Smooth muscle cell (in vitro differentiated cells): ENCODE results near the gene CASP9. TPM values are rescaled to one million over a fixed set of nuclear protein-coding genes. Genes with fewer than 3 reads are reported as not detected.
"Not testable (repeated sequence)": the region's sequence is repeated elsewhere in the genome, so short reads cannot be mapped to it uniquely, and the experiment has no call there.

ENCODE experiments used
- DNase-seq: peaks from one replicate; lab custom pipeline; 2025; ENCODE audit not compliant: unreplicated experiment; lab: John Stamatoyannopoulos, UW
- H2AFZ ChIP-seq: fragments of 200-600 bp; sonication (generic); 2 replicates; pipeline ENCODE4 v1.6.0; 2016; ENCODE audit warnings: antibody characterized with exemption, low read depth, mild to moderate bottlenecking
- H3F3A ChIP-seq: fragments of 200-600 bp; sonication (generic); 2 replicates; pipeline ENCODE4 v1.6.0; 2017; ENCODE audit warnings: antibody characterized with exemption, low read depth
- H3K27ac ChIP-seq: fragments of 200-600 bp; sonication (generic); 2 replicates; pipeline ENCODE4 v1.5.1; 2016; ENCODE audit warnings: low read depth, mild to moderate bottlenecking
- H3K27me3 ChIP-seq: fragments of 200-600 bp; sonication (generic); 2 replicates; pipeline ENCODE4 v1.6.1; 2016; ENCODE audit warnings: low read depth, mild to moderate bottlenecking
- H3K36me3 ChIP-seq: fragments of 200-600 bp; sonication (generic); 2 replicates; pipeline ENCODE4 v1.5.1; 2016; ENCODE audit warnings: low read depth
- H3K4me1 ChIP-seq: fragments of 200-600 bp; sonication (generic); 2 replicates; pipeline ENCODE4 v1.5.1; 2016; ENCODE audit warnings: low read depth
- H3K4me2 ChIP-seq: fragments of 200-600 bp; sonication (generic); 2 replicates; pipeline ENCODE4 v1.6.0; 2016; ENCODE audit warnings: mild to moderate bottlenecking
- H3K4me3 ChIP-seq: fragments of 200-600 bp; sonication (generic); 2 replicates; pipeline ENCODE4 v1.5.1; 2016; ENCODE audit warnings: mild to moderate bottlenecking
- H3K79me2 ChIP-seq: fragments of 200-600 bp; sonication (generic); 2 replicates; pipeline ENCODE4 v1.6.0; 2016; ENCODE audit warnings: low read depth, mild to moderate bottlenecking
- H3K9ac ChIP-seq: fragments of 200-600 bp; sonication (generic); 2 replicates; pipeline ENCODE4 v1.6.0; 2016; ENCODE audit warnings: low read depth
- H3K9me3 ChIP-seq: fragments of 200-600 bp; sonication (generic); replicated peaks from 2 replicates; pipeline ENCODE4 v1.5.1; 2016; ENCODE audit warnings: low read depth
- H4K20me1 ChIP-seq: fragments of 200-600 bp; sonication (generic); 2 replicates; pipeline ENCODE4 v1.6.0; 2016; ENCODE audit warnings: low read depth
- CTCF ChIP-seq: fragments of 200-600 bp; sonication (generic); IDR thresholded peaks from 2 replicates; pipeline ENCODE4 v1.5.1; 2017; ENCODE audit warnings: borderline replicate concordance, mild to moderate bottlenecking, antibody characterized with exemption; ENCODE audit not compliant: insufficient read depth, poor library complexity, severe bottlenecking
- WGBS: methylation state at CpG from one replicate; pipeline ENCODE4 v1.1.7; 2016; ENCODE audit warnings: low lambda C conversion rate; 5-methylcytosine and 5-hydroxymethylcytosine counted together
- polyA plus RNA-seq: library from polyadenylated mRNA; unstranded; fragments of >200 nt; fragmentation: Nextera tagmentation; extraction: Ambion mirVana; gene quantifications from 2 replicates; pipeline ENCODE4 v1.2.1, GENCODE V29; 2016
- total RNA-seq: library from RNA; depleted of rRNA; stranded (reverse); fragments of >200 nt; gene quantifications from 2 replicates; pipeline ENCODE4 v1.2.3, GENCODE V29; 2014

CASP9 gene
- total and polyA plus RNA-seq, 2 experiments from 2014 or later = 4.2 to 4.8 TPM

GRCh38 chr1:15468145-15468544 is 55.9 kb downstream of the CASP9 start:
- no peaks in the 10 kb centered on the region for H3F3A ChIP-seq
- no peak overlapping the region for H2AFZ ChIP-seq
- no peaks in the 10 kb centered on the region for H4K20me1 ChIP-seq
- no peaks in the 10 kb centered on the region for H3K4me1 ChIP-seq
- H3K4me2 ChIP-seq = no peak overlapping the region
- H3K9ac ChIP-seq = no peak overlapping the region
- H3K36me3 ChIP-seq = no peaks in the 10 kb centered on the region
- DNase-seq = no peak
- H3K27me3 ChIP-seq = no peaks in the 10 kb centered on the region
- no peaks in the 10 kb centered on the region for H3K9me3 ChIP-seq
- no peak overlapping the region for H3K27ac ChIP-seq
- TF ChIP-seq CTCF = no peak
- no peak overlapping the region for H3K4me3 ChIP-seq
- H3K79me2 ChIP-seq = no peaks in the 10 kb centered on the region

GRCh38 chr1:15466955-15467625 is 56.9 kb downstream of the CASP9 start:
- not testable (repeated sequence) for H3K9me3 ChIP-seq, H3K36me3 ChIP-seq, H2AFZ ChIP-seq, H3F3A ChIP-seq, H4K20me1 ChIP-seq, H3K4me2 ChIP-seq, H3K9ac ChIP-seq, H3K4me1 ChIP-seq, DNase-seq, H3K27me3 ChIP-seq, H3K27ac ChIP-seq, H3K4me3 ChIP-seq, H3K79me2 ChIP-seq
- 94% methylated on average over 22 of the region's 22 CpGs for WGBS

- no peaks in the 10 kb centered on the region for H3K79me2 ChIP-seq
- 89% methylated on average over 7 of the region's 7 CpGs for WGBS
- no peak for DNase-seq
- H3K36me3 ChIP-seq = no peaks in the 10 kb centered on the region
- no peak for TF ChIP-seq CTCF
- H4K20me1 ChIP-seq = no peaks in the 10 kb centered on the region
- H3K27ac ChIP-seq = no peak overlapping the region
- no peak overlapping the region for H3K4me2 ChIP-seq
- no peaks in the 10 kb centered on the region for H3K9me3 ChIP-seq
- no peaks in the 10 kb centered on the region for H3K4me1 ChIP-seq
- H3F3A ChIP-seq = no peaks in the 10 kb centered on the region
- H2AFZ ChIP-seq = no peak overlapping the region
- H3K9ac ChIP-seq = no peak overlapping the region
- H3K27me3 ChIP-seq = no peaks in the 10 kb centered on the region
- H3K4me3 ChIP-seq = no peak overlapping the region
Measured at GRCh38 chr1:15465674-15466073, 58.3 kb downstream of the CASP9 start.

- H3K4me2 ChIP-seq, H2AFZ ChIP-seq, H3F3A ChIP-seq, H3K79me2 ChIP-seq, H3K36me3 ChIP-seq, H3K4me1 ChIP-seq, DNase-seq, H3K9me3 ChIP-seq, H3K9ac ChIP-seq, H4K20me1 ChIP-seq, H3K27me3 ChIP-seq, H3K4me3 ChIP-seq, H3K27ac ChIP-seq: not testable (repeated sequence)
- 92% methylated on average over 5 of the region's 5 CpGs for WGBS
Measured at GRCh38 chr1:15463926-15464322, 60.1 kb downstream of the CASP9 start.

- H3K79me2 ChIP-seq, DNase-seq, H2AFZ ChIP-seq, H3F3A ChIP-seq, H3K27me3 ChIP-seq, H3K36me3 ChIP-seq, H3K4me1 ChIP-seq, H3K4me2 ChIP-seq, H3K4me3 ChIP-seq, H3K27ac ChIP-seq, H4K20me1 ChIP-seq, H3K9ac ChIP-seq, H3K9me3 ChIP-seq: not testable (repeated sequence)
- WGBS = 72% methylated on average over 15 of the region's 15 CpGs
Measured at GRCh38 chr1:15463064-15463800, 60.8 kb downstream of the CASP9 start.
